ENCODE results near the gene SMIM32. TPM values are rescaled to one million over a fixed set of nuclear protein-coding genes. Genes with fewer than 3 reads are reported as not detected.

SMIM32 gene
- total RNA-seq, 1 donor from 2014 or later: not detected

Other genes starting within 250 kb of the SMIM32 start
- gene LECT2, start 238.2 kb downstream of the SMIM32 start, total RNA-seq: not detected
- 4.2 TPM for gene TGFBI, start 164.2 kb downstream of the SMIM32 start, total RNA-seq
- gene SMAD5, start 60.3 kb downstream of the SMIM32 start, total RNA-seq: 40.4 TPM
- gene TRPC7, start 172.4 kb upstream of the SMIM32 start, total RNA-seq: 6.6 TPM